ENCODE results near the gene PRLH.

Gene PRLH

GRCh38 chr2:237572021-237572741 lies 5.8 kb downstream of the PRLH start:
- peak; percentile 99 to 100 (median 99) for TF ChIP-seq CTCF (IDR thresholded peaks at IDR 0.05; ENCODE audit: unreplicated experiment in 3 of 3)
- Mint-ChIP-seq H3K9me3 (no peaks in the 10 kb centered on the region), H3K36me3 (ENCODE audit: low read depth) (no peaks in the 10 kb centered on the region), H3K4me3 (peak overlapping the region in 1 of 3 experiments; percentile 10), H3K4me1 (peaks cover 20% of the 10 kb centered on the region), H3K27me3 (ENCODE audit: low read depth) (peaks cover 15% of the 10 kb centered on the region), H3K27ac (no peak overlapping the region)

- Mint-ChIP-seq H3K4me3 (no peak overlapping the region), H3K4me1 (peaks cover 20% of the 10 kb centered on the region), H3K27ac (no peak overlapping the region), H3K9me3 (no peaks in the 10 kb centered on the region), H3K36me3 (ENCODE audit: low read depth) (no peaks in the 10 kb centered on the region), H3K27me3 (ENCODE audit: low read depth) (peaks cover 15% of the 10 kb centered on the region)
- no peak for TF ChIP-seq CTCF (IDR thresholded peaks at IDR 0.05; ENCODE audit: unreplicated experiment in 3 of 3)
Measured at GRCh38 chr2:237572742-237573101, 6.3 kb downstream of the PRLH start.

- Mint-ChIP-seq H3K4me1 (peaks cover 20% of the 10 kb centered on the region), H3K27me3 (ENCODE audit: low read depth) (peaks cover 15% of the 10 kb centered on the region), H3K27ac (no peak overlapping the region), H3K4me3 (peak overlapping the region in 1 of 3 experiments; percentile 28), H3K36me3 (ENCODE audit: low read depth) (no peaks in the 10 kb centered on the region), H3K9me3 (no peaks in the 10 kb centered on the region)
- TF ChIP-seq CTCF (IDR thresholded peaks at IDR 0.05; ENCODE audit: unreplicated experiment in 3 of 3) = no peak
Measured at GRCh38 chr2:237573721-237574415, 7.5 kb downstream of the PRLH start.

GRCh38 chr2:237574467-237574866 lies 8.1 kb downstream of the PRLH start:
- peaks cover 14% of the 10 kb centered on the region for H3K27me3 Mint-ChIP-seq (ENCODE audit: low read depth)
- H3K36me3 Mint-ChIP-seq (ENCODE audit: low read depth) = no peaks in the 10 kb centered on the region
- no peak overlapping the region for H3K27ac Mint-ChIP-seq
- H3K4me1 Mint-ChIP-seq = peaks cover 20% of the 10 kb centered on the region
- TF ChIP-seq CTCF (IDR thresholded peaks at IDR 0.05; ENCODE audit: unreplicated experiment in 3 of 3) = no peak
- H3K4me3 Mint-ChIP-seq = no peak overlapping the region
- H3K9me3 Mint-ChIP-seq = no peaks in the 10 kb centered on the region

GRCh38 chr2:237574894-237575868 lies 8.8 kb downstream of the PRLH start:
- Mint-ChIP-seq H3K4me3 (no peak overlapping the region), H3K27me3 (ENCODE audit: low read depth) (peaks cover 11% of the 10 kb centered on the region), H3K36me3 (ENCODE audit: low read depth) (no peaks in the 10 kb centered on the region), H3K4me1 (peaks cover 20% of the 10 kb centered on the region), H3K27ac (peak overlapping the region in 1 of 3 experiments; percentile 62), H3K9me3 (no peaks in the 10 kb centered on the region)
- TF ChIP-seq CTCF (IDR thresholded peaks at IDR 0.05; ENCODE audit: unreplicated experiment in 3 of 3) = no peak

All from nephron (organoid).